HG02852 (cell line): ENCODE data around the gene SYT2.

Source experiments
- ATAC-seq: cut with Tn5 transposase; IDR thresholded peaks from one replicate; pipeline ENCODE4 v1.9.1; 2021; ENCODE audit warnings: mild to moderate bottlenecking, moderate library complexity; ENCODE audit not compliant: unreplicated experiment

SYT2 gene

DNA sequence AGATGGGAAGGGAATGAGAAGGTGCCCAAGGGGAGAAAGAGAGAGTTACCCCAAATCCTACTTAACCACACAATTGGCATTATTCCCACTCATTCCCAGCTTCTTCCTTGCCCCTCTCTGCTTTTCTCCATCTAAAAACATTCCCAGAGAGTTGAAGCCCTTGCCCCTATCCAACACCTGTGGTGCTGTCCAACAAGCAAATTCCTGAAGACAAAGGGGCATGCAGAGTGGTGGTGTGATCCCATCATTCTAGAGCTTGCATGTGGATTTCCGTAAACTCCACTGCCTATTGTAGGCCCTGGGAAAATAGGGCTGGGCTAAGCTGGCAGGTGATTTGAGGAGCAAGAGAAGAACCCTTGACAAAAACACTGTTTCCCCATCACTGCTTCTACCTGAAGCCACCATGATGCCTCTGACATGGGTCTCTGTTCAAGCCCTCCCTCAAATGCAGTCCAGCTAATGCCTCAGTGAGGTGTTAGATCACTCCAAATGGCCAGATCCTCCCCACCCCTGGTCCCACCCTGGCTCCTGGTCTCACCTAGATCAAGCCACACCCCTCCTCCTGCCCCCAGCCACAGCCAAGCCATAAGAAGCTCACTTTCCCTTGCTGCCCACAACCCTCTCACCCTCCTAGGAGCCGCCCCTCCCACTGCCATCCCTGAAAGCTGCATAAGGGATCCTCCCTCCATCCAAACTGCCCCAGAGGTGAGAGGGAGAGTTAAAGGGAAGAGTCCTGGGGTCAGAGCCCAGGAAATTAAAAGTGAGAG lies 29.5 kb downstream of the SYT2 start:
- ATAC-seq, result no peak

DNA sequence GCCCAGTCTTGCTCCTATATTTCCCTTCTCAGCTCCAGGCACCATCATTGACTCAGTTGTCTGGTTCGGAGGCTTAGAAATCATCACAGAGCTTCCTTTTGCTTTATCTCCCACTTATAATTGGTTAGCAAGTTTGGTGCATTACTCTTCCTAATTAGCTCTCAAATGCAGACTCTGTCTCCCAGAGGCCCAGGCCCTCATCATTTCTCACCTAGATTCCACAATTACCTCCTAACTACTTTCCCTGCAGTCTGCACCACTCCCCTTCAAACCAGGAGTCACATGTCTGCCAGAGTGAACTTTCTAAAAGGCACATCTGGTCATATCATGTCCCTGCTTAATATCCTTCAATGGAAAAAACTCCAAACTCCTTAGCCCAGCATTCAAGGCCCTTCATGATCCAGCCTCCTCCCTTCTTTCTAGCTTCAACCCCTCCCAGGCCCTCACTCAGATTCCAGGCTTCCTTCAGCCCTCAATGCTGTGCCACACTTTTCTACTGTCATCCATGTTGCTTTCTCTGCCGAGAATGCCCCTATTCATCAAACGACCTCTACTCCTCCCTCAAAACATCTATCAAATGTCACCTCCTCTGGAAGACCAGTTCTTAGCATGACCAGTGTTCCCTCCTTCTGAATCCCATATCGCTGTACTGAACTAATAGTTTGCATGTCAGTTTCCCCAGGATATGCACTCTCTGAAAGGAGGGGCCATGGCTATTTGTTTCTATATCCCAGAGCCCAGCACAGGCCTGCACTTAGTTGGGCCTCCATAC lies 30.7 kb downstream of the SYT2 start:
- ATAC-seq, result no peak

DNA sequence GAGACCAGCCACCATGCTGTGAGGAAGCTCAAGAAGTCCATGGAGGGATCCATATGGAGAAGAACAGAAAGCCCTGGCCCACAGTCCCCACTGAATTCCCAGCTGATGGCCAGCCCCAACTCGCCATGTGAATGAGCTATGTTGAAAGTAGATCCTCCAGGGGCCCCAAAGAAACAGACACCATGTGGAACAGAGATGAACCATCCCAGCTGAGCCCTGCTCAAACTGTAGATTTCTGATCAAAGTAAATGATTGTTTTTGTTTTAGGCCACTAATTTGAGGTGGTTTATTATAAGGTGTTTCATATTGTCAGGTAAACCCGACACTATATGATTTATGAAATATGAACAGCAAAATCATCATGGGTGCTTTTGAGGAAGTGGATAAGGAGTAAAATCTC lies 32.8 kb downstream of the SYT2 start:
- no peak for ATAC-seq

DNA sequence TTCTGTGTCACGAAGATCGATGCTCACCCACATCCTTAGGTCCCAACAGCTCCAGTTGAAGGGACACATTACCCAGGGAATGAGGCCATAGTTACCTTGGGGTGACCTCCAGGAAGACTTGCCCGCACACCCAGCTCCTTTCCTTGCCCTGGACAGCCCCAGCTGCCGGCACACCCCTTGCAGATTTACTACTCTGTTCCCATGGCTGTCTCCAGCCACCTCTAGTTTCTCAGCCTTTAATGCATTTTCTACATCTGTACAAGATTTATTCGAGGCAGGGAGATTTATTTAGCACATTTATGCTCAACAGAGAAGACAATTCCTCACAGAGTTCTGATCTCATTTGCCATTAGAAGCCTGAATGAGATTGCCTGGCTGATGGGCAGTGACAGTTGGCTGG lies 36.7 kb downstream of the SYT2 start:
- ATAC-seq, result no peak

DNA sequence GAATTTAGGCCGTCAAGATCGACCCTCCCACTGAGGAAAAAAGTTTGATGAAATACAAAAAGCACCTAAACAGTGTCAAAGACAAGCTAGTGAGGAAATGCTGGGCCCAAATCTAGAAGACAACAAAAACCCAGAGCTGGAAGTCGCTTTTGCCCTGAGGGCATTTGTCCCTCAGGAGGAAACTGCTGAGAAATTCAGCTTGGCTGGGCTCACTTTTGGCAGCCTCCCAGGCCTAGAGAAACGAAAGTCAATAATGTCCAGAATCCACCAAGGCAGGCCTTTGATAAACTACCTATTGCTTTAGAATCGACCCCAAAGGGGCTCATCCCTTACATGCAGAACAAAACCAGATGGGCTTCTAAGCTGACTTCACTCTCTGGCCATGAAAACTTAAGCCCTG lies 38.9 kb downstream of the SYT2 start:
- ATAC-seq, result no peak

DNA sequence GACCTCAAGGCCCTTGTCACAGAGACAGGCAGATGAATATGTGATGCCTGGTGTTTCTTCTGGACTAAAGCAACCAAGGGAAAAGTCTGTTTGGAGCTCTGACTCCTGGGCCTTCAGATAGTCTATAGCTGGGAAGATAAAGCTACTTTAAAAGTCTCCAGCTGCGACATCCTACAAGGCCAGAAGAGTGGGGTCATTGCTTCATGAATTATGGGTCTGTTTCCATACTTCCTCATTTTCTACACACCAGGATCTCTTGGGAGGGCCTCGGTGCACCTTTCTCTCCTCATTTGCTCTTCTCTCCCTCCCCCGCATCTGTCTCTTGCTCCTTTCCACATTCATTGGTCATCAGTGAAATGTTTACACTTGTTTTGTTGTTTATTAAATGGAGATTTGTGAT lies 44.8 kb downstream of the SYT2 start:
- no peak for ATAC-seq

DNA sequence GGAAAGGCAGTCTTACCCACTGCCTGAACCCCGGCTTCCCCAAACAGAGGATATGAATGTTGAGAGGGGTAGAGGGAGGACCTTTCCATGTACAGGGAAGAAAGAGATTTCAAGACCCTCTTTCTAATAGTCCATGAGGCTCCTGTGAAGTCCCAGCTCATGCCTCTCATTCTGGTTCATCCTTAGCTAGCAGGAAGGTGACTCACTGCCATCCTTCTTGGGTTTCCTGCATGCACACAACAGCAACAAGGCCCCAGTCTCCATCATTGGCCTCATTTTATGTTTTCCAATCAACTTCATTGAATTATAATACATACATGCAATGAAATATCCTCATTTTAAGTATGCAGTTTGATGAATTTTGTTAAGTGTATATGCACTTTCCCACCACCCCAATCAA lies 46.2 kb downstream of the SYT2 start:
- ATAC-seq, result no peak

DNA sequence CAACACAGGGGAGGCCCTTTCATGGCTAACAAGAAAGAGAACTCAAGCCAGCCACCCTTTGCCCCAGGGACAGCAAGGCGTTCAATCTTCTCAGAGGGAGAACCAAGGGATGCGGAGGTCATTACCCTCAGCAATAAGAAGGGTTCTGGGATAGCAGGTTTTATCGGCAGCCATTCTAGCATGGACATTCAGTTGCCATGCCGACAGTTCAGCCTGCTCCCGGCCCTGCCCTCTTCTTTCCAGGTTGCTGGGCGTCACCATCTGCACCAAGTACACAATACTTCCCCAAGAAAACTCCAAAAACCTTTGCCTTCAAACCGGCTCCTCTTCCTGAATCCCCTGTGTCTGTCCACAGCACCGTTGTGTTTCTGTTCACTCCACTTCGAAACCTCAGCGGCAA lies 47.1 kb downstream of the SYT2 start:
- no peak for ATAC-seq

DNA sequence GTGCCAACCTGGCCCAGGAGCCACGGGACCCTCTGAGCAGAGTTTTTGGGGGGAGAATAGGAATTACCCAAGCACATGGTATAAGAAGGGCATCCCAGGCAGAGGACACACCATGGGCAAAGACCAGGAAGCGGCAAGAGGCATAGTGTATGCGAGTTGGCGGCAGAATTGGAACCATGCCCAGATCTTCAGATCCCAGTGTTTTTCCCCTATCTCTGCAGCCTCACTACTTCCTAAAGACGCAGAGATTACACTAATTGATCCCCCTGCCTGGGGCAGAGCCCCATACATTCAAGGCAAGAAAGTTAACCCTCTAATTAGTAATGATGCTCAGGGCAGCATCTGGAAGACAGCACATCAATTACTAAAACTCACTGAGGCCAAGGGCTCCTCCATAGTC lies 48.2 kb downstream of the SYT2 start:
- ATAC-seq, result no peak

DNA sequence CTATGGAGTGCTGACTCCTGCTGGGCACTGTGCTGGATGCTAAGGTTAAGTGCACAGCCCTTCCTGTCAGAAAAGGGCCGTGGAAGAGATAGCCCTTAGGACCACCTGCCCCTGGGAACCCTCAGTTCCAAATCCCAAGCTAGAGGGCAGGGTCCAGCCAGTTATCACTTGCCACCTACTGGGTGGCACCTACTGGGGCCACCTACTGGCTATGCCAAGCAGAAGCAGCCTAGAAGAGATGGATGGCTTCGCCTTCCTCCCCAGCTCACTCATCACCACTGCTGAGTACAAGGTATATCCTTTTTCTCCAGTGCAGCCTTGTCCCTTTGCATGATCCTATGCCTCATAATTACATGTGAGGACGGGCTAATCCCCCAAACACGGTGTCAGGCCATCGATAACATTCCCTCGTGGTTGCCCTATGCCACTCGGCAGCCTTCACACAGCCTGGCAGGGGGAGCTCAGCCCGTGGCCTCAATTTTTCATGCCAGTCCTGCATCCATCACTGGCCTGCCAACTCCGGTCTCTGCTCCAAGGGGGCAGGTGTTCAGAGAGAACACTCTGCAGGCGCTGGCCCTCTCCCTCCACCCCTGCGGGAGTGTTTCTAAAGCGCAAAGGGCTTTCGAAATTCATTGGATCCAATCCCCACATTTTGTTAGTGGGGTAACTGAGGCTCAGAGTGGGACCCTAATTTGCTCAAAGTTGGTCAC lies 49.0 kb downstream of the SYT2 start:
- ATAC-seq, result no peak

DNA sequence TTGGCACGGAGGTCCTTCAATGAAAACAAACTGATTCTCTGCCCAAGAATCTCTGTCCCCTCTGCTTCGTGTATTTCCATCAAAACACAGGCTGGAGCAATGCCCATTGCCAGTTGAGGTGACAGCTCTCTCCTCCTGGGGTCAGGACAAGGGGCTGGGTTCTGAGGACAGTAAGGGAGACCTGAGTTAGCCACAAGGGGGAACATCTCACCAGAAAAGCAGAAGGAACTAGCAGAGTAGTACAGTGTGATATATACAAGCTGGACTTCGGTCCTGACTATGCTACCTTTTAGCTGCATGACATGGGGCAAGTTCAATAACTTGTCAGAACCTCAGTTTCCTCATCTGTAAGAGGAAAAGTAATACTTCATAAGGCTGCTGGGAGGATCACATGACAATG lies 50.3 kb downstream of the SYT2 start:
- ATAC-seq, result no peak

DNA sequence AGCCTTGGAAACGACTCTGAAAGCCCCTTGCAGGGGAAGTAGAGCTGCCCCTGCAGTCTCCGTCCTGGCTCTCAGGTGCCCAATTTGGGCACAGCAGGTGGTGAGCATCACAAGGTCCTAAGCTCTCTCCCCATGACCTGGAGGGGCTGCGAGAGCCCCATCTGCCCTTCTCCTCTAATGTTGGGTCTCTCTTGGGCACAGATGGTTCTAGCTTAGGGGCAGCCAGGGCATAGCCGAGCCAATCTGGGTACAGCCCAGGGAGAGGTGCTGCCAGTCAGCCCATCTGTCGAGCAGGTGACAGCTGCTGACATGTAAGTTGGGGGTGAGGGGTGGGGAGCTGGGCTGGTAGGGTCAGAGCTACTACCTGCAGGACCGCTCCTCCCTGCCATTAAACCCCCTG lies 50.7 kb downstream of the SYT2 start:
- ATAC-seq, result no peak

DNA sequence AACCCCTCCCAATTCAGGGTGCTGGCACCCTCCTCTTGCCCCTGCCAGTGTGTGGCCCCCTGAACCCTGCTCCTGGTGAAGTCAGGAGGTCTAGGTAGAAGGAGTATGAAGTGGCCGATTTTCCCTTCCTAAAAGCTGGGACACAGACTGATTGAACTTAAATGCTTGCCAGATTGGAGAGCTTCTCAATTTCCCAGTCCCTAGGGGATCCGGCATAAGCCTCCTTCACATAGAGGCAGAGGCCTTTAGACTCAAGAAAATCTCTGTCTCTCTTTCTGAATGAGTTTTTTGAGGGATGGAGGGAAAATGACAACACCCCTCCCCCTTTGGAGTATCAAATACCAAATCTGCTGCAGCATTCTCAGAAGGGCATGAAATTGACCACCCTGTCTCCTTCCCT lies 51.5 kb downstream of the SYT2 start:
- no peak for ATAC-seq

DNA sequence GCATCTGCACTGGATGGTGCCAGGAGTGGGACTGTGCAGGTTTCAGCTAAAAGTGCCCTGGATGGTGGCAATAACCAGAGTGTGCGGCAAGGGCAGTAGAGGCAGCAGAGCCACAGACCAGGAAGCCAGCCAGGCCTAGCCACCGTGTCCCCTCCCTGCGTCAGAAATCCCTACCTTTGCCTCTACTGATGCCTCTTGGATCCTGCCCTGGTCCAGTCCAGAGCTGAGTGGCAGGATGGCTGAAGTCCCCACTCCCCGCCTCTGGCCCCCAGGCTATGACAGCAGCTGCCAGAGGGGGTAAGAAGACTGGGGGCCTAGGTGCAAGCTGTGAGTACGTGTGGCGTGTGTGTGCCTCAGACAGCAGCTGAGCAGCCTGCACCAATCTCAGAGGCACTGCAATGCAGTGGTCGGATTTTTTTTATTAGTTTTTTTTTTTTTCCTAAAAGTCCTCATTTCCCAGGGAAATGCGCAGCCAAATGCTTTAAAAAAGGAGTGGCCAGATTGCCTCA lies 51.9 kb downstream of the SYT2 start:
- no peak for ATAC-seq

DNA sequence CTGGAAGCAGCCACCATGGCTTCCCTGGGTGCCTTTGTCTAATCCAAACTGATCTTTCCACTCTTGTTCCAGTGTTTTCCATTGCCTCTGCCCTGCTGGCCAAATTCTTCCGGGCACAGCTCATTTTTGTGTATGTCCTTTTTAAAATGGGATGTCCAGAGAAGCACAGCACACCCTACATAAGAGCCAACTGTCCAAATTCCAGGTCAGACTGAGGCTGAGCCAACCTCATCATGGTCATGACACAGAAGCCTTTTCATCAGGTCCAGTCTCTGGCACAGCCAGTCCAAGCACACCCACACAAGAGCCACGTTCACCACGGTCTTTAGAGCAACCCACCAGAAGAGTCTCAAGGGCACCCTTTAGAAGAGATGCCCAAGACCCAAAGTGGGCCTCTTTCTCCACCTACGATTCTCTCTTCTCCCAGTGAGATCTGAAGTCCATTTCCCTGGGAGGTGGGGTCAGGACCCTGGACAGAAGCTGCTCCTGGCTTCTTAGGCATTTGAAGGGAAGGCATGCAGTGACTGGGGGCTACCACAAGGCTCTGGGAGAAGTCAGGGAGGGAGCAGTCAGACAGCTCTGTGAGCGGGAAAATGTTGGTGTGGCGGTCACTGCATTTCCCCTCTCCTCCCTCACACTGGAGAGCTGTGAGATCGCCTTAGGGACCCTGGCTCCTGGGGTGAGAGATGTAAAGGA lies 53.2 kb downstream of the SYT2 start:
- no peak for ATAC-seq

DNA sequence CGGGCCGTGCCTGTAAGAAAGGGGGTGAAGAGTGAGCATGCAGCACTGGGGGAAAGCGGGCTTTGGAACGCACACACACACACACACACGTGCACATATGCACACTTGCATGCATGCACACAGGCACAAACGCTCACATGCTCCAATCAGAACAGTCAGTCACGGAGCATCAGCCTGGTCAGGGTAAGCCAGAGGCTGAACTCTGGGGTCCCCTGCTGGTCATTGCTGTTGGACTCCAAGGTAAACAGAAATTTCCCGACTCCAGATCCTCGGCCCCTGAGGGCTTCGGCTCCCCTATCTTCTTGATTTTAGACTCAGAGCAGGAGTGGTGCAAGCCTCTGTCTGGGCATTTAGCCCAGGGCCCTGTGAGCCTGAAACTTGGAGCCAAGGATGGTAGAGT lies 54.2 kb downstream of the SYT2 start:
- no peak for ATAC-seq

DNA sequence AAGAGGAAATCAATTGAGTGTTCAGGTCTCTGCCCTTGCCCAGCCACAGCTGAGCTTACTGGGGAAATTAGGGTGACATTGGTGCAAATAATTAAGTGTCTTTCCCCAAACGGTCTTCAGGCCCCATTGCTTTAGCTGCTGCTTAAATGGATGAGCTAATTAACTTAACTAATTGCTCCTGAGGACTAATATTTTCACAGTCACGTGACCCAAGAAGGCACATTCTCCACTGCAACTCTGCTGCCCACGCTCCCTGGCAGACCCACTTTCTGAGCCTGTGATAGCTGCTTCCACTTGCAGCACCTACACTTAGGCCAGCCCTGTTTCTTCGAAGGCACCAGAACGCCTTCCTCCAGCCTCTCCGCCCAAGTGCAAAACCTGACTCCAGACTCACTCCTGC lies 56.2 kb downstream of the SYT2 start:
- ATAC-seq, result no peak

DNA sequence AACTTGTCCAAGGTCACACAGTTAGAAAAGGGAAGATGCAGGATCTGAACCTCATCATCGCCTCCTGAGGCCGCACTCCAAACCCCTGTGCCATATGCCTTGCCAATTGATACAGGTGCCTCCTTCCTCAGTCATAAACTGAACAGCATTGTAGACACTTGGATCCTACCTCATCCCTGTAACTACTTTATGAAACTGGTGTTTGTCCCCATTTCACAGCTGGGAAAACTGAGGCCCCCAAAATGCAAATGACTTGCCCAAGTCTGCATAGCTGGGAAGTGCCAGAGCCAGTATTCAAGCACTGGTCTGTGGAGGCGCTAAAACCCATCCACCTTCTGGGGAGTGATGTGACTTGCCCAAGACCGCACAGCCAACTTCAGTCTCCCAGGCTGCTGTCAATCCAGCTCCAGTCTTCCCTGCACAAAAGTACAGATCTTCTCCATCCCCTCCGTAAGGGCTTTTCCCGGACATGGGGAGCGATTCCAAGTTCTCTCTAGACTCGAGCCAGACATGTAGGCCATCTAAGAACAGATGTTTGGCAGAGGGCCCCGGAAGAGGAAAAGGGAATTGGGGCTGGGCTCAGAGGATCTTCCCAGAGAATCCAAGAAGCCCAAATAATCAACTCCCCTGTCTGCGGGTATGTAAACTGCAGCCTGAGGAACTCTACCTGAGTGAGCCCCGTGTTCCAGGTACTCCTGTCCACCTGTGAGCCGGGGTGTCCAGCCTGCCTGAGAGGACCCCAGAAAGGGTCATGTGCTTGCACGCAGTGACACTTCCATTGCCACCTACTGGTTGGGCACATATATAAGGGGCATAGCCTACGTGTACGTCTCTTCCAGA lies 60.5 kb downstream of the SYT2 start:
- no peak for ATAC-seq

DNA sequence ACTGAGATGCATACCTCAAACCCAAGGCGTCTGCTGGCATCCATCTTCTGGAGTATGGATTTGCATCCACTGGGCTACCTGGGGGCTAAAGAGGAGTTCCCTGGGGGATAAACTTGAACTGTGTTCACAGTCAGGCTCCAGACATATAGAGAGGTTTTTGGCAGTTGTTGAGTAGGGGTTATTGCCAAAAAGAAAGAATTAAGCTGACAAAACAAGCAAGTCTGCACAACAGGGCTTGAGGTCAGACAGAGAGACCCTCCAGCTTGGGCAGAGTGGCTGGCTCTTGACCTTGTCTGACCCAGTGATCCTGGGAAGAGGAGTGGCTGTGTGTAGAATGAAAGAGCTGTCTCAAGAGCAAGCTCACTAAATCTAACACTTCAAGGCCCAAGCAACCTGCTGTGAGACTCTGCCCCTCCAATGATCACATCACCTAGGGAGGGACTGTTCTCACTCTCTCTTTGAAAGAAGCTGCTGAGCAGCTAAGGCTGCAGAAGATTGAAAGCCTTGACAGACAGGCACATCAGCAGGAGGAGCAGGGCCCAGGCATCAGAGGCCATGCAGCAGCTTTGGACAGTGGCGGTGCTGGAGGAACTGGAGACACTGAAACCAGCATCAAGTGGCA lies 61.5 kb downstream of the SYT2 start:
- ATAC-seq, result no peak

DNA sequence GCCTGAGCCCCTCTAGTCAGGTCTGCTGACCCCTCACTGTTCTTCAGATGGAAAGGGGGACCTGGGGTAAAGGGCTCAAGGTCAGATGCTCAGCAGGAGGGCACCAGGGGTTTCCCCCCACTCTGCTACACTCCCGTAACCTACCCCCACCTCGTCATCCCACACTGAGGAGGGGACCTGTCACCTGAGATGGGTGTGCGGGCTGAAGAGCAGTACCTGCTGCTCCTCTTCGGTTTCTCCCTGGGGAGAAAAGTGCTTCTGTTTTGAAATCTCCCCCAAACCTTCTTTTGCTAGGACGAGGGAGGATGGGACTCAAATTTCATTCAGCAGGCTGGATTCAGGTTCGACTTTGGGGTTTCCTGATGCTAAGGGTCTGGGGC lies 65.2 kb downstream of the SYT2 start:
- no peak for ATAC-seq
